AG04450 (cell line): ENCODE data around the gene RTN3. TPM values are rescaled to one million over a fixed set of nuclear protein-coding genes. Genes with fewer than 3 reads are reported as not detected.
A peak's percentile ranks its signal among the peaks of the same experiment; 100 is the strongest.
"Not testable (repeated sequence)": the region's sequence is repeated elsewhere in the genome, so short reads cannot be mapped to it uniquely, and the experiment has no call there.

Experiments used
- CTCF ChIA-PET: fragments of 300-600, 350-600 bp; formaldehyde crosslinking; extraction: SDS; loops from one replicate; lab custom pipeline; 2022; ENCODE audit warnings: antibody characterized with exemption, inconsistent platforms; lab: Charles Lee
- POLR2A ChIA-PET: fragments of 350-600 bp; formaldehyde crosslinking; extraction: SDS; loops from one replicate; lab custom pipeline; 2021; ENCODE audit warnings: antibody characterized with exemption, inconsistent platforms; lab: Yijun Ruan, JAX
- DNase-seq: peaks from one replicate; pipeline ENCODE4 v3.0.0-alpha.2; 2011; ENCODE audit warnings: low read depth, low spot score
- H3K27ac ChIP-seq: one replicate; pipeline ENCODE4 v1.5.1; 2012; ENCODE audit warnings: low read depth, low read length, control low read depth
- H3K27me3 ChIP-seq: one replicate; pipeline ENCODE4 v1.6.0; 2012; ENCODE audit warnings: low read length; ENCODE audit not compliant: control insufficient read depth, insufficient read depth
- H3K4me3 ChIP-seq: 2 replicates; pipeline ENCODE4 v1.5.1; 2011; ENCODE audit warnings: mild to moderate bottlenecking, low read depth, low read length, control low read depth
- H3K9me3 ChIP-seq: 2 replicates; pipeline ENCODE4 v1.5.1; 2012; ENCODE audit warnings: low read length; ENCODE audit not compliant: control insufficient read depth, insufficient read depth
- polyA minus RNA-seq: library from RNA; depleted of rRNA, polyadenylated mRNA; stranded (reverse); fragments of >200 nt; gene quantifications from 2 replicates; pipeline ENCODE4 v1.2.3, GENCODE V29; 2011; rRNA and poly(A)+ RNA removed
- polyA plus RNA-seq: library from polyadenylated mRNA; depleted of rRNA; stranded (reverse); fragments of >200 nt; gene quantifications from 2 replicates; pipeline ENCODE4 v1.2.3, GENCODE V29; 2011; rRNA removed
- TF ChIP-seq, protein P1 (sequence below): IDR thresholded peaks from 2 replicates; pipeline ENCODE4 v1.5.1; 2011; ENCODE audit warnings: low read depth, low read length, control low read depth, inconsistent platforms

RTN3 gene
- polyA plus RNA-seq = 161 and 213 TPM in 2 replicates
- 109 and 147 TPM in 2 replicates for polyA minus RNA-seq

- Histone ChIP-seq H3K4me3 (peak within 1 kb of the TSS; percentile 86), H3K27ac (peak within 1 kb of the TSS; percentile 68), H3K27me3 (no peaks in the 10 kb centered on the region), H3K9me3 (no peaks in the 10 kb centered on the region; the same call in 1 of the 2 replicates)
- DNase-seq = peak; percentile 97
- ChIA-PET POLR2A (interaction anchor here (1.0 to 3.4 kb wide), 7 partner anchors 8 to 840 kb away, joined by 3 to 38 read pairs (median 4); partner anchors contain the start of gene ATL3), CTCF (interaction anchor here (0.7 to 2.3 kb wide), 6 partner anchors 11 to 601 kb away, joined by 3 to 10 read pairs (median 5); no protein-coding TSS in a partner anchor)
- TF ChIP-seq, protein P1, sequence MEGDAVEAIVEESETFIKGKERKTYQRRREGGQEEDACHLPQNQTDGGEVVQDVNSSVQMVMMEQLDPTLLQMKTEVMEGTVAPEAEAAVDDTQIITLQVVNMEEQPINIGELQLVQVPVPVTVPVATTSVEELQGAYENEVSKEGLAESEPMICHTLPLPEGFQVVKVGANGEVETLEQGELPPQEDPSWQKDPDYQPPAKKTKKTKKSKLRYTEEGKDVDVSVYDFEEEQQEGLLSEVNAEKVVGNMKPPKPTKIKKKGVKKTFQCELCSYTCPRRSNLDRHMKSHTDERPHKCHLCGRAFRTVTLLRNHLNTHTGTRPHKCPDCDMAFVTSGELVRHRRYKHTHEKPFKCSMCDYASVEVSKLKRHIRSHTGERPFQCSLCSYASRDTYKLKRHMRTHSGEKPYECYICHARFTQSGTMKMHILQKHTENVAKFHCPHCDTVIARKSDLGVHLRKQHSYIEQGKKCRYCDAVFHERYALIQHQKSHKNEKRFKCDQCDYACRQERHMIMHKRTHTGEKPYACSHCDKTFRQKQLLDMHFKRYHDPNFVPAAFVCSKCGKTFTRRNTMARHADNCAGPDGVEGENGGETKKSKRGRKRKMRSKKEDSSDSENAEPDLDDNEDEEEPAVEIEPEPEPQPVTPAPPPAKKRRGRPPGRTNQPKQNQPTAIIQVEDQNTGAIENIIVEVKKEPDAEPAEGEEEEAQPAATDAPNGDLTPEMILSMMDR = no peak
These were observed at the start of gene RTN3 for GRCh38 chr11:63681321-63682065. TSS of gene RTN3 (plus strand) at chr11:63681500. CDS start at chr11:63681637, 137 bp downstream.

GRCh38 chr11:63635762-63636465 lies 45.4 kb upstream of the RTN3 start:
- DNase-seq = peak; percentile 27

DNA sequence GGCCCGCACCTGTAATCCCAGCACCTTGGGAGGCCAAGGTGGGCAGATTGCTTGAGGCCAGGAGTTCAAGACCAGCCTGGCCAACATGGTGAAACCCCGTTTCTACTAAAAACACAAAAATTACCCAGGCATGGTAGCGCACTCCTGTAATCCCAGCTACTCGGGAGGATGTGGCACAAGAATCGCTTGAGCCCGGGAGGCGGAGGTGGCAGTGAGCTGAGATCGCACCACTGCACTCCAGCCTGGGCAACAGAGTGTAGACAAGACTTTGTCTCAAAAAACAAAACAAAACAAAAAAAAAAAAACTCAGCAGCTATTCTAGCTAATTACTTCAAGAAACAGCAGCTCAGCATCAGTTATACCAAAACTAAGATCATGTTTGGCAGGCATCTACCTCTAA lies 42.9 kb upstream of the RTN3 start:
- CTCF ChIA-PET = interaction anchor here (0.8 to 10.8 kb wide), 18 partner anchors 9 to 158 kb away, joined by 3 to 185 read pairs (median 4); no protein-coding TSS in a partner anchor
- H3K27me3 ChIP-seq, H3K27ac ChIP-seq, POLR2A ChIA-PET, H3K9me3 ChIP-seq, H3K4me3 ChIP-seq, DNase-seq: not testable (repeated sequence)

More at GRCh38 chr11:63635762-63636465, 45.4 kb upstream of the RTN3 start:
- Histone ChIP-seq H3K9me3 (no peaks in the 10 kb centered on the region), H3K27ac (no peak overlapping the region), H3K27me3 (no peaks in the 10 kb centered on the region), H3K4me3 (no peak overlapping the region)
- ChIA-PET CTCF (interaction anchor here (0.6 to 10.8 kb wide), 16 partner anchors 10 to 162 kb away, joined by 3 to 185 read pairs (median 4); no protein-coding TSS in a partner anchor), POLR2A (no interaction called here)
- TF ChIP-seq, protein P1 = peak; percentile 89

DNA sequence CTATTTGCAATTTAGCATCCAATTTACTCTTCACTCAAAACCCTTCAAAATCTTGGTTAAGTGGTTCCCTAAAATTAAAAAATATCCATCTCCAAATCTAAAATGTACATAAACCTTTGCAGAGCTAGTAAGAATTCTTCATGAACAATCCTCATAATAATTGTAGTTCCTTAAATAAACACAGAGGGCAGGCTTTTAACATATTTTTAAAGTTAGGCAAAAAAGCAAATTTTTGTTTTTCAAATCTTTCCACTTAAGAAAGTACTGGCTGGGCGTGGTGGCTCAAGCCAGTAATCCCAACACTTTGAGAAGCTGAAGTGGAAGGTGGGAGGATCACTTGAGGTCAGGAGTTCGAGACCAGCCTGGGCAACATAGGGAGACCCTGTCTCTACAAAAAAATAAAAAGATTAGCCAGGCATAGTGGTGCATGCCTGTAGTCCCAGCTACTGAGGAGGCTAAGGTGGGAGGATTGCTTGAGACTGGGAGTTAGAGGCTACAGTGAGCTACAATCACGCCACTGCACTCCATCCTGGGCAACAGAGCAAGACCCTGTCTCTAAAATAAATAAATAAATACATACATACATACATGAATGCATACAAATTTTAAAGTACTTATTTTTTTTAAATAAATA lies 42.0 kb upstream of the RTN3 start:
- ChIA-PET CTCF (interaction anchor here (0.7 to 10.8 kb wide), 21 partner anchors 9 to 159 kb away, joined by 3 to 185 read pairs (median 5); no protein-coding TSS in a partner anchor), POLR2A (no interaction called here)
- no peak for DNase-seq
- H3K4me3 ChIP-seq = no peak overlapping the region
- H3K27me3 ChIP-seq = no peaks in the 10 kb centered on the region
- H3K27ac ChIP-seq = no peak overlapping the region
- no peaks in the 10 kb centered on the region for H3K9me3 ChIP-seq
- TF ChIP-seq, protein P1 = peak; percentile 30

- TF ChIP-seq, protein P1 = no peak
- DNase-seq = no peak
- ChIA-PET POLR2A (no interaction called here), CTCF (interaction anchor here (10.8 kb wide), 1 partner anchor 161 kb away, joined by 185 read pairs; no protein-coding TSS in a partner anchor)
- Histone ChIP-seq H3K9me3 (no peaks in the 10 kb centered on the region), H3K27me3 (no peaks in the 10 kb centered on the region), H3K4me3 (no peak overlapping the region), H3K27ac (no peak overlapping the region)
These were observed 39.6 kb upstream of the RTN3 start for GRCh38 chr11:63641727-63642126.
